Stomach (tissue), 4 donors: ENCODE data around the gene DNAI4.

Experiments
- CTCF ChIP-seq, 7 experiments: fragments of 450-650 bp in 4 of 7; fragments of 200-600 bp in 3 of 7; sonication (generic) in 3 of 7; IDR thresholded peaks; one replicate each; pipeline ENCODE4 v1.5.1; 2016 to 2019; ENCODE audit warnings: antibody characterized with exemption in 7 of 7, control low read depth in 2 of 7, mild to moderate bottlenecking in 1 of 7
- EP300 ChIP-seq: sonication (generic); formaldehyde crosslinking; IDR thresholded peaks from one replicate; pipeline ENCODE4 v1.6.1; 2017; ENCODE audit warnings: antibody characterized with exemption
- POLR2A ChIP-seq, 4 donors: fragments of 450-650 bp; IDR thresholded peaks; one replicate each; pipeline ENCODE4 v1.6.1; 2016; ENCODE audit warnings: antibody characterized with exemption in 4 of 4, control low read depth in 2 of 4, mild to moderate bottlenecking in 1 of 4, moderate library complexity in 1 of 4

- no peak for TF ChIP-seq CTCF (IDR thresholded peaks at IDR 0.05)
- TF ChIP-seq EP300 = no peak
- no peak for TF ChIP-seq POLR2A (IDR thresholded peaks at IDR 0.05)
Observed at GRCh38 chr1:66916320-66916719, 8.3 kb downstream of the DNAI4 start.
